IMR-90 (cell line): ENCODE measurements around the gene ID3. TPM values are rescaled to one million over a fixed set of nuclear protein-coding genes. Genes with fewer than 3 reads are reported as not detected.

Experiments used
- ATAC-seq: fragments of 200-7000 bp; cut with Tn5 transposase; 2 replicates; pipeline ENCODE4 v1.9.1; 2020; ENCODE audit warnings: low read depth, mild to moderate bottlenecking, moderate library complexity
- BruUV-seq: library from RNA; stranded (reverse); fragments of 400-500 nt; replicated peaks from 2 replicates; lab custom pipeline; 2021; lab: Mats Ljungman, UMichigan
- CTCF ChIA-PET: fragments of 300-600 bp; formaldehyde crosslinking; extraction: SDS; loops from one replicate; lab custom pipeline; 2021; ENCODE audit warnings: antibody characterized with exemption; lab: Yijun Ruan, JAX
- POLR2A ChIA-PET: fragments of 300-600 bp; sonication (Branson Sonifier 250); formaldehyde crosslinking; loops from one replicate; lab custom pipeline; 2022; ENCODE audit warnings: antibody characterized with exemption; ENCODE audit not compliant: unreplicated experiment; lab: Charles Lee
- DNase-seq: peaks from one replicate; pipeline ENCODE4 v3.0.0; 2013
- H2AFZ ChIP-seq: replicated peaks from 2 replicates; pipeline ENCODE3; 2013; ENCODE audit warnings: low read length, mild to moderate bottlenecking; ENCODE audit not compliant: poor library complexity
- H2AK5ac ChIP-seq: 2 replicates; pipeline ENCODE4 v1.6.1; 2013; ENCODE audit warnings: low read depth, low read length, inconsistent platforms
- H2AK9ac ChIP-seq: replicated peaks from 2 replicates; pipeline ENCODE3; 2013; ENCODE audit warnings: mild to moderate bottlenecking, low read depth, low read length, moderate library complexity; ENCODE audit not compliant: poor library complexity
- H2BK120ac ChIP-seq: 2 replicates; pipeline ENCODE4 v1.6.1; 2013; ENCODE audit warnings: low read depth, low read length, inconsistent platforms
- H2BK15ac ChIP-seq: 3 replicates; pipeline ENCODE4 v1.6.1; 2013; ENCODE audit warnings: low read depth, low read length, inconsistent platforms
- H2BK20ac ChIP-seq: 2 replicates; pipeline ENCODE4 v1.6.1; 2013; ENCODE audit warnings: low read depth, mild to moderate bottlenecking, inconsistent platforms, low read length, moderate library complexity
- H2BK5ac ChIP-seq: 2 replicates; pipeline ENCODE4 v1.6.1; 2013; ENCODE audit warnings: mild to moderate bottlenecking, low read depth, low read length, inconsistent platforms; ENCODE audit not compliant: poor library complexity, severe bottlenecking
- H3K14ac ChIP-seq: replicated peaks from 2 replicates; pipeline ENCODE4 v1.6.1; 2013; ENCODE audit warnings: low read depth, low read length, inconsistent platforms
- H3K18ac ChIP-seq: 2 replicates; pipeline ENCODE4 v1.6.1; 2013; ENCODE audit warnings: low read depth, low read length, control low read depth
- H3K23ac ChIP-seq: 2 replicates; pipeline ENCODE4 v1.6.1; 2013; ENCODE audit warnings: low read depth, low read length, inconsistent platforms
- H3K27ac ChIP-seq: 2 replicates; pipeline ENCODE4 v1.5.1; 2013; ENCODE audit warnings: mild to moderate bottlenecking, control low read depth, low read length; ENCODE audit not compliant: insufficient read depth
- H3K27me3 ChIP-seq: 2 replicates; pipeline ENCODE4 v1.6.1; 2013; ENCODE audit warnings: low read length; ENCODE audit not compliant: control insufficient read depth, insufficient read depth
- H3K36me3 ChIP-seq: 2 replicates; pipeline ENCODE4 v1.6.1; 2013; ENCODE audit warnings: low read length, mixed read lengths; ENCODE audit not compliant: control insufficient read depth, insufficient read depth
- H3K4ac ChIP-seq: 2 replicates; pipeline ENCODE4 v1.6.1; 2013; ENCODE audit warnings: low read depth, low read length, inconsistent platforms
- H3K4me1 ChIP-seq: 2 replicates; pipeline ENCODE4 v1.6.1; 2013; ENCODE audit warnings: low read length, mixed read lengths; ENCODE audit not compliant: control insufficient read depth, insufficient read depth
- H3K4me2 ChIP-seq: 2 replicates; pipeline ENCODE4 v1.6.1; 2013; ENCODE audit warnings: low read depth, mild to moderate bottlenecking, control low read depth, low read length, moderate library complexity
- H3K4me3 ChIP-seq: 2 replicates; pipeline ENCODE4 v1.5.1; 2013; ENCODE audit warnings: low read depth, mild to moderate bottlenecking, control low read depth, low read length, moderate library complexity; ENCODE audit not compliant: insufficient read depth
- H3K56ac ChIP-seq: 2 replicates; pipeline ENCODE4 v1.6.1; 2013; ENCODE audit warnings: low read length, inconsistent platforms; ENCODE audit not compliant: insufficient read depth; ENCODE audit errors: extremely low read depth
- H3K79me1 ChIP-seq, 2 experiments: 2 replicates each; pipeline ENCODE4 v1.6.1; 2013; ENCODE audit warnings: low read length in 2 of 2, inconsistent platforms in 1 of 2, low read depth in 1 of 2
- H3K9ac ChIP-seq: 2 replicates; pipeline ENCODE4 v1.6.1; 2013; ENCODE audit warnings: low read depth, low read length, control low read depth
- H3K9me1 ChIP-seq: 2 replicates; pipeline ENCODE4 v1.6.1; 2013; ENCODE audit warnings: low read length, inconsistent platforms; ENCODE audit not compliant: insufficient read depth
- H3K9me3 ChIP-seq: 2 replicates; pipeline ENCODE4 v1.6.1; 2013; ENCODE audit warnings: low read length; ENCODE audit not compliant: control insufficient read depth, insufficient read depth
- H4K20me1 ChIP-seq: 2 replicates; pipeline ENCODE4 v1.6.1; 2013; ENCODE audit warnings: low read length, inconsistent platforms; ENCODE audit not compliant: insufficient read depth
- H4K5ac ChIP-seq: 2 replicates; pipeline ENCODE4 v1.6.1; 2013; ENCODE audit warnings: mild to moderate bottlenecking, low read depth, low read length, control low read depth
- H4K8ac ChIP-seq, 2 experiments: 2 replicates each; pipeline ENCODE4 v1.6.1; 2013; ENCODE audit warnings: low read depth in 2 of 2, low read length in 2 of 2, control low read depth in 1 of 2, inconsistent platforms in 1 of 2
- H4K91ac ChIP-seq: 2 replicates; pipeline ENCODE4 v1.6.1; 2013; ENCODE audit warnings: low read depth, low read length, inconsistent platforms; ENCODE audit not compliant: insufficient read depth
- MAFK ChIP-seq: IDR thresholded peaks from 2 replicates; pipeline ENCODE4 v1.6.1; 2012; ENCODE audit warnings: low read depth, low read length, improper control_type of control experiment
- MAZ ChIP-seq: IDR thresholded peaks from 2 replicates; pipeline ENCODE4 v1.6.1; 2012; ENCODE audit warnings: low read depth, mild to moderate bottlenecking, low read length, improper control_type of control experiment, moderate library complexity, borderline replicate concordance
- MXI1 ChIP-seq: IDR thresholded peaks from 2 replicates; pipeline ENCODE4 v1.6.1; 2012; ENCODE audit warnings: low read depth, mild to moderate bottlenecking, low read length, moderate library complexity, borderline replicate concordance
- RAD21 ChIP-seq: IDR thresholded peaks from 2 replicates; pipeline ENCODE4 v1.6.1; 2012; ENCODE audit warnings: low read length, improper control_type of control experiment
- USF2 ChIP-seq: fragments of 150-350 bp; IDR thresholded peaks from 2 replicates; pipeline ENCODE4 v1.6.1; 2017; ENCODE audit warnings: mild to moderate bottlenecking, antibody characterized with exemption, low read length, low read depth
- WGBS, 2 experiments: methylation state at CpG; one replicate each; pipeline versions ENCODE4 v1.1.5 to v1.1.7; 2013; ENCODE audit warnings: missing lambda C conversion rate in 2 of 2; ENCODE audit not compliant: insufficient read length in 1 of 2; ENCODE audit errors: extremely low coverage in 2 of 2; 5-methylcytosine and 5-hydroxymethylcytosine counted together
- dilution Hi-C: fragments of 300-500 bp; cut with HindIII; formaldehyde crosslinking; loops from one replicate; pipeline ENCODE4 v1.14.3; 2018; ENCODE audit warnings: low sequenced_read_pairs; ENCODE audit not compliant: unreplicated experiment
- in situ Hi-C: fragments of 300-500 bp; cut with MboI; formaldehyde crosslinking; loops from 3 replicates; pipeline ENCODE4 v1.14.3; 2019; ENCODE audit warnings: low sequenced_read_pairs, inconsistent platforms, mixed read lengths
- intact Hi-C: fragments of 100-400 bp; cut with micrococcal nuclease; formaldehyde crosslinking; loops from 2 replicates; pipeline ENCODE4 v1.10.0; 2022
- polyA plus RNA-seq, 3 experiments: library from polyadenylated mRNA; depleted of rRNA; stranded (reverse); fragments of >200 nt; gene quantifications; 2 replicates each; pipeline ENCODE4 v1.2.3, GENCODE V29; 2012; ENCODE audit warnings: low replicate concordance in 1 of 3
- total RNA-seq: library from RNA; depleted of rRNA; stranded (reverse); fragments of >200 nt; gene quantifications from 2 replicates; pipeline ENCODE4 v1.2.3, GENCODE V29; 2012

ID3 gene
- total and polyA plus RNA-seq, 2 of the 4 experiments (the other 2 are of a cell fraction): 109 to 304 TPM

- Histone ChIP-seq H2BK5ac (no peak overlapping the region), H2AFZ (peak overlapping the region; percentile 13), H3K9me3 (no peaks in the 10 kb centered on the region), H2BK20ac (0 out of 2 replicates have a peak overlapping the region, but pooled peaks have one; percentile 26), H3K27me3 (no peaks in the 10 kb centered on the region), H3K23ac (0 out of 2 replicates have a peak overlapping the region, but pooled peaks have one; percentile 24), H2AK5ac (peak overlapping the region; percentile 66; the same call in 1 of the 2 replicates), H3K4ac (0 out of 2 replicates have a peak overlapping the region, but pooled peaks have one; percentile 7), H4K20me1 (no peaks in the 10 kb centered on the region), H2AK9ac (no peak overlapping the region), H4K8ac (no peak overlapping the region; a peak in 1 of 4 replicates), H3K4me2 (no peak overlapping the region), H3K27ac (no peak overlapping the region), H2BK15ac (peak overlapping the region; percentile 44; the same call in 1 of the 3 replicates), H3K79me1 (no peaks in the 10 kb centered on the region), H3K14ac (peak overlapping the region; percentile 44; the same call in 1 of the 2 replicates), H4K5ac (no peak overlapping the region), H3K4me1 (no peaks in the 10 kb centered on the region; the same call in 1 of the 2 replicates), H3K4me3 (no peak overlapping the region), H3K9ac (no peak overlapping the region), H4K91ac (no peak overlapping the region), H3K36me3 (no peaks in the 10 kb centered on the region), H3K18ac (peak overlapping the region; percentile 28; the same call in 1 of the 2 replicates), H3K56ac (no peak overlapping the region), H3K9me1 (peaks cover 3% of the 10 kb centered on the region; the same call in 1 of the 2 replicates), H2BK120ac (peak overlapping the region; percentile 10; the same call in 1 of the 2 replicates)
- BruUV-seq: no TSS peak
- in situ Hi-C loops (no loop called here), intact Hi-C loops (no loop called here), dilution Hi-C loops (no loop called here)
- WGBS, 2 experiments: no CpG with 5 or more reads among the region's 4 CpGs
- ATAC-seq (no peak), DNase-seq (no peak)
- CTCF ChIA-PET: no interaction called here
- POLR2A ChIA-PET: interaction anchor here (0.6 kb wide), 1 partner anchor 39 kb away, joined by 4 read pairs; no protein-coding TSS in a partner anchor
- TF ChIP-seq MAZ (no peak), RAD21 (no peak), MXI1 (no peak), USF2 (no peak), MAFK (peak; percentile 86)
These were observed 38.5 kb upstream of the ID3 start for GRCh38 chr1:23597635-23598388.
